GM19099 (cell line): ENCODE results near the gene CHMP1B.

Experiments
- POLR2A ChIP-seq: IDR thresholded peaks from 3 replicates; pipeline ENCODE4 v1.6.1; 2011; ENCODE audit warnings: low read depth; ENCODE audit not compliant: insufficient read length; ENCODE audit errors: extremely low read depth

The CHMP1B gene

GRCh38 chr18:11902522-11903292, 51.5 kb downstream of the CHMP1B start:
- TF ChIP-seq POLR2A: no peak
